Neural cell (in vitro differentiated cells): Measurements from ENCODE around the gene STK38L.

Experiments used
- CTCF ChIP-seq: fragments of 450-650 bp; IDR thresholded peaks from 2 replicates; pipeline ENCODE4 v1.5.1; 2014; ENCODE audit warnings: antibody characterized with exemption, mild to moderate bottlenecking, moderate library complexity; ENCODE audit not compliant: poor library complexity, severe bottlenecking
- EP300 ChIP-seq: fragments of 450-650 bp; conservative IDR thresholded peaks from 2 replicates; pipeline ENCODE4 v1.6.1; 2014; ENCODE audit warnings: antibody characterized with exemption, mild to moderate bottlenecking, moderate library complexity; ENCODE audit not compliant: poor library complexity, severe bottlenecking
- POLR2AphosphoS5 ChIP-seq: IDR thresholded peaks from 2 replicates; pipeline ENCODE4 v1.6.1; 2012

GRCh38 chr12:27257104-27257843 lies 13.2 kb downstream of the STK38L start:
- TF ChIP-seq CTCF (no peak), EP300 (no peak), POLR2AphosphoS5 (no peak)
